Stimulated activated CD8-positive, alpha-beta memory T cell treated with anti-CD3 and anti-CD28 coated beads, Interleukin-4, amount 100 ng/mL, for 1 hour (primary cell): ENCODE measurements around the gene CLPX.
A peak's percentile ranks its signal among the peaks of the same experiment; 100 is the strongest.
"Not testable (repeated sequence)": the region's sequence is repeated elsewhere in the genome, so short reads cannot be mapped to it uniquely, and the experiment has no call there.

ENCODE experiments used
- DNase-seq, 2 donors: peaks; one replicate each; pipeline ENCODE4 v3.0.0-alpha.2; 2020; ENCODE audit warnings: low read depth in 2 of 2, low spot score in 1 of 2

CLPX gene

DNA sequence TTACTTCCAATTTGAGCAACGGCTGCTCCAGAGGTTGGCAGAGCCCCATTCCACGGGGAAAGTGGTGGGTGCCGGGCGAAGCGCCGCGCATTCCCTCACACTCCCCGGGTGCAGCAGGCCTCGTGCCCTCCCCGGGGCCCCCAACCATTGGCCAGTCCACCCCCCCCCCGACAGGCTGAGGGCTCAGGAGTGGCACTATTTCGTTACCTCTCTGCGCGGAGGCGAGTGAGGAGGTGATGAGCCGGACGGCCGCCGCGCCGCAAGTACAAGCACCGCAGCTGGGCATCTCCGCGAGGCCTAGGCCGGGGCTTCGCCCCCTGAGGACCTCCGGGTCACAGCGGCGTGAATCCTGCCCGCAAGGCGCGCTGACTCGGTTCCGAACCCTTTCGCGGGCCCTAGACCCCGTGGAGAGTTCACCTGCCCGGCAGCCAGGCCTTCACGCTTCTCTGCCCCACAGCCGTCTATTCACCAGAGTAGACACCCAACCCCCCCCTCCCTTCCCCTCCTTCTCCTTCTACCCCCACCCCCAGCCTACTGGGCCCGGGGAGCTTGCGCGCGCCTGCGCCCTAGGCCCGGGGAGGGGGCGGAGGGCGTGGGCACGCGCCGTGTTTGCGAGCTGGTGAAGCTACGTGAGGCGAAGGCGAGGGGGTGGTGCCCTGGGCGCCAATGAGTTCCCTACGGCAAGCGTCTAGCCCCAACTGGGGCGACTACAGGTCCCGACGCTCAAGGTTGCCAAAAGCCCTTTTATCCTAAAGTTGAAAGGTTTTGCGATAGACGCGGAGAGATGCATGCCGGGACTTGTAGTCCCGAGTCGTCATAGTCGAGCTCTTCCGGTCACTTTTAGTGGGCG is at the start of gene CLPX:
Gene CLPX (minus strand): TSS at position 475 of the 850 bp plus-strand sequence. CDS start 189 bp downstream, at position 286.
- DNase-seq = peak; percentile 64 to 82

DNA sequence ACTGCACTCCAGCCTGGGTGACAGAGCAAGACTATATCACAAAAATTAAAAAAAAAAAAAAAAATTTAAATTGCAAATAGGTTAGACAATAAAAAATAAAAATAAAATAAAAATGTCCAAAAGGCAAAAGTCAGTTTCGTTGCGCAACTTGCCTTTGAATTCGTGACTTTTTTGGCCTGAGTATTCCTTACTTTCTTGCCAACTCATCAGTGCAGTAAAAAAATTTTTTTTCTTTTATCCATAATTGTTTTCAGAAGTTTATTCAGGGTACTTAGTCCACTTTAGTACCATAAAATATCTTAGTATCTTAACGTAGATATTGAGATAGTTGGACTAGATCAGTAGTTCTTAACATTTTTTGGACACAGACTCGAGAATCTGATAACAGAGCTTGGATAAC is 48.6 kb upstream of the CLPX start:
- no peak for DNase-seq

DNA sequence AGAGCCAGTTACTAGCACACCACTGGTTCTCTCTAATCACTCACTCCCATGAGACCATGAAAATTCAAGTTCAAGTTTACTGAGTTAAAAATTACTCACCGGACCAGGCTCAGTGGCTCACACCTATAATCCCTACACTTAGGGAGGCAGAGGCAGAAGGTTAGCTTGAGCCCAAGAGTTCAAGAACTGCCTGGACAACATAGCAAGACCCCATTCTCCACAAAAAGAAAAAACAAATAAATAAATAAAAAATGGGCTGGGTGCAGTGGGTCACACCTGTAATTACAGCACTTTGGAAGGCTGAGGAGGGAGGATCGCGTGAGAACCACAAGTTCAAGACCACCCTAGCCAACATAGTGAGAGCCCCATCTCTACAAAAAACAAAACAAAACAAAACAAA is 47.4 kb upstream of the CLPX start:
- DNase-seq = no peak

DNA sequence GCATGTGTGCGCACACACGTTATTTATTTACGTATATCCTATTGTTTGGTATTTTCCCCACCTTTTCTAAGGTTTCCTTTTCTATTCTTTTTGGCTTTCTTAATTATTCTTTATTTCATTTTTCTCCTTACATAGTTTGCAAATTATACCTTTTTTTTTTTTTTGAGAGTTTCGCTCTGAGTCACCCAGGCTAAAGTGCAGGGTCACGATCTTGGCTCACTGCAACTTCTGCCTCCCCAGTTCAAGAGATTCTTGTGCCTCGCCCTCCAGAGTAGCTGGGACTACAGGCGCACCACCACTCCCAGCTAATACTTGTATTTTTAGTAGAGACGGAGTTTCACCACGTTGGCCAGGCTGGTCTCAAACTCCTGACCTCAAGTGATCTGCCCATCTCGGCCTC is 46.2 kb upstream of the CLPX start:
- no peak for DNase-seq

DNA sequence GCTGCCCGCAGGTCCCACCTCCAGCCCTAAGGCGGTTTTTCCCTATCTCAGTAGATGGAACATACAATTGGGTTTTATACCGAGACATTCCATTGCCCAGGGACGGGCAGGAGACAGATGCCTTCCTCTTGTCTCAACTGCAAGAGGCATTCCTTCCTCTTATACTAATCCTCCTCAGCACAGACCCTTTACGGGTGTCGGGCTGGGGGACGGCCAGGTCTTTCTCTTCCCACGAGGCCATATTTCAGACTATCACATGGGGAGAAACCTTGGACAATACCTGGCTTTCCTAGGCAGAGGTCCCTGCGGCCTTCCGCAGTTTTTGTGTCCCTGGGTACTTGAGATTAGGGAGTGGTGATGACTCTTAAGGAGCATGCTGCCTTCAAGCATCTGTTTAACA is 41.8 kb upstream of the CLPX start:
- DNase-seq = not testable (repeated sequence)

DNA sequence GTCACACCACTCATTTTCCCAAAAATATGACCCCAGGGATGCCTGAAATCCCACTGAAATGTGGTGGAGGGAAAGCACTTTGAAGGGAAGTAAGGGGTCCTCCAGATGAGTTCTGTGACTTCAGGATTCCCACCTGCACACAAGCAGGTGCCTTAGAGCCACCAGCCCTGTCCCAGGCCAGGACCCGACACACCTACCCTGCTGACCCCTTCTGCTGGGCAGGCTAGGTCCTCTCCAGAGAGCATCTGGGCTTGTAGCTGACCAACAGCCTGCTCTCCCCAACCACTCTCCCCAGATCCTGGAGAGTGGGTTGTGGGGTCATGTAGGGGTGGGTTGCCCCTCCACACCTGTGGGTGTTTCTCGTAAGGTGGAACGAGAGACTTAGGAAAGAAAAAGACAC is 41.1 kb upstream of the CLPX start:
- no peak for DNase-seq

DNA sequence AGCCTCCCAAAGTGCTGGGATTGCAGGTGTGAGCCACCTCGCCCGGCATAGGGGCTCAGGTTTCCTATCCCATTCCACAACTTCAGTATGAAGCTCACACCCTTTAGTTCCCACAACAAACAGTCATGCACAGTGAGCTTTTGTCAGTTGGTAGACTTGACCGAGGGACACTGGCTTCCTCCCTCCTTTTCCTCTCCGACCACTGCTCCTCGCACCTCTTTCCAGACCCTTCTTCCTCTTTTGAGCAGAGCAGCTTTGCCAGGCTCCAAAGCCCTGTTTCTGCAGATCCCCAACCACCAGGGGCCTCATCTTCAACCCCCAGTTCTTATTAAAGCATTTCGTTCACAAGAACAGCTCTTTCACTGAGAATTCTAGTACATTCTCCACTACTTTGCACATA is 38.9 kb upstream of the CLPX start:
- no peak for DNase-seq

DNA sequence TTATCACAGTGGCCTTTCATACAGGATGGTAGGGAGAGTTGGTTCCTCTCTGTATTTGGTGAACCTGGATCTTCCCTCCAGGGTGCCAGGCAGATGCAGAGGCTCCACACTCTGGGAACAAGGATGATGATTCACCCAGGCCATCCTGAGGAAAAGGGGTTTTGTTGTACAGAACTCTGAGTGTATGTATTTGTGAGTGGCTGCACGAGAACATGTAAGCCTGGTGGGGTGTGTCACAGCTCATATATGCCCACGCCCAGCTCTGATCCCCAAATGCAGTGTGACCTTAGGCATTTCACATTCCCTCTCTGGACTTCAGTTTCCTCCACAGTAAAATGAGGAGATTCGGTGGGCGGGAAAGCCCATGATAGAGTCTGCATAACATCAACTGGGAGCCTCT is 37.7 kb upstream of the CLPX start:
- no peak for DNase-seq

DNA sequence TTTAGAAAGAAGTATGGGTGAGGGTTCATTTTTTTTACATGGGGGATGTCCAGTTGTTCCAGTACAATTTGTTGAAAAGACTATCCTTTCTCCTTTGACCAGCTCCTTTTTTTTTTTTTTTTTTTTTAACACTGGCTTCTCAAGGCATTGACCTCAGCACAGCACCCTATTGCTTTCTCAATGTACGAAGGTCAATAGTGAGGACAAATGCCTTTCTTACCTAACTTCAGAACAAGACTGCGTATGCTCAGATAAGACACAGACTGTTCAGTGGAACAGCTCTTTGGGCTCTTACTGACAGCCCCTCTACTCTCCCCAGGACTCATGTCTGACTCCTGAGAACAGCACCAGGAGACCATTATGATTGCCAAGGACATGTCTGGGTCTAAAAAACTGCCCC is 36.6 kb upstream of the CLPX start:
- no peak for DNase-seq

DNA sequence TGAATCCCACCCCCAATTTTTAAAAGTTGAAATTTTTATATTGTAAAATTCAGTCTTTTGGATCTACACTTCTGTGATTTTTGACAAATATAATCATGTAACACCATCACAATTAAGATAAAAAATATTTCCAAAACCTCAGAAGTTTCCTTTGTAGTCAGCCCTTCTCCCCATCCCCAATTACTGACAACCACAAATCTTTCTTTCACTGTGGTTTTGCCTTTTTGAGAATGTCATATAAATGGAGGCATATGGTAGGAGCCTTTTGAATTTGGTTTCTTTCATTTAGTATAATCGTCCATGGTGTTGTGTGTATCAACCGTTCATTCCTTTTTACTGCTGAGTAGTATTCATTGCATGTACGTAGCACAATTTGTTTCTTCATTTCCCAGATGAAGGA is 34.0 kb upstream of the CLPX start:
- DNase-seq = no peak

DNA sequence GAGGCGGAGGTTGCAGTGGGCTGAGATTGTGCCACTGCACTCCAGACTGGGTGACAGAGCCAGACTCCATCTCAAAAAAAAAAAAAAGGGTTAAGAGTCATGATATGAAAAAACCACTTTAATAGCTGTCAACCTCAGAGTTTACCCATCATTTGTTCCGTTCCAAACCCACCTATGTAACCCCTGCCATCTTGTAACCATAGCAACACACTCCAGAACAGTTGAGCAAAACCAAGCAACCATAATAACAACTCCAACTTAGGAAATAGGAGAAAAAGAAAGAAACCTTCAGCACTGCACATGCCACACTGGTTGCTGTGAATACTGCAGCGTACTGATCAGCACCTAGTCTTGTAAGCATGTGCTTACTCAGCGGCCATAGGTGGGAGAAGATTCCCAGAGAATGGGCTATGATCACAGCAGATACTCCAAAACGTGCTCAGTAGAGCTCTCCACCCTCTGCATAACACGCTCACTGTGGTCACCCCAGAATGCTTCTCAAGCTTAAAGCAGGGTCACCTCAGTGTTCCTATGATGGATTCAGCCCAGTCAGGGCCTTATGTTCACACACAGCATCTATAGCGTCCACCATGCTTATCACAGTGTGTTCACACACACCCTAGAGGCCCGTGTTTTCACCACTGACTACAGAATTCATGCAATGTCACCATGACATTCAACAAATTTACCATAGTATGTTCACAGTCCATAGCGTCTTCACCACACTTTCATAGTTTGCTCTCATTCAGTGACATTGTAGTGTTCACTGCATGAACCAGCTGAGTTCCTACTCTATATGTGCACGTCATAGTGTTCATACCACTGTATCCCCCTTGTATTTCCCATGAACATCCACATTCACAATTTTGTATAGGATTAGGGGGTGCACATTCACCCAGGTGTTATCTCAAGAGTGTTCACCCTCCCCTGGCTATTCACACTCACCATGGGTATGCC is 32.7 kb upstream of the CLPX start:
- no peak for DNase-seq

DNA sequence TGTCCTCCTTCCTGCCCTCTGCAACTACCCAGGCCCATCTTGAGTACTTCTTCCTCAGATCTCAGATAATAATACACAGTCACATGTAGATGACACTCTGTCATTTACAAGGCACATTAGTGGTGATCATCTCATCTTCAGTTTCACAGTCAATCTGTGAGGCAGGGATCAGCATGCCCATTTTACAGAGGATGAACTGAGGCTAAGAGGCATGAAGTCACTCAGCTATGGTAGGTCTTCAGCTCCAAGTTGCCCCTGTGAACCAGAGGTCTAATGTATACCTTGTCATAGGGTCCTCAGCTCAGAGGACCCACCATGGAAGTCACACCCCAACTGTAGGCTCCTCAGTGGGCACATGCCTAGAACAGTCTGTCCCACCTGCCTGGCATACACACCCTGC is 30.4 kb upstream of the CLPX start:
- no peak for DNase-seq

DNA sequence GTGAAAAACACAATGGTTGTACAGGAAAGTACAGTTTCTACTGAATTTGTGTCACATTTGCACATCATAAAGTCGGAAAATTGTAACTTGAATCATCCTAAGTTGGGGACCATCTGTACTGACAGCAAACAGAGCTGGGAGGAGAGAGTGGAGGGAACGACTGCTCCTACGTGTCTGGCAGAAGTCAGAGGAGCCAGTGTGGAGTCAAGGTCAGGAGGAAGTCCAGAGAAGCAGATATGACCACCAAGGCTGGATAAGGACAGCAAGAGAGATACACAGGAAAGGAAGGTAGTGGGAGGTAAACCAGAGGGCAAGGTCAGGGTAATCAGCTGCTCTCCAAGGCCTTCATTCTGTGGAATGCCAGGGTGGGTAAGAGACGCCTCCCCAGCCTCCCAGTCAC is 28.9 kb upstream of the CLPX start:
- no peak for DNase-seq

DNA sequence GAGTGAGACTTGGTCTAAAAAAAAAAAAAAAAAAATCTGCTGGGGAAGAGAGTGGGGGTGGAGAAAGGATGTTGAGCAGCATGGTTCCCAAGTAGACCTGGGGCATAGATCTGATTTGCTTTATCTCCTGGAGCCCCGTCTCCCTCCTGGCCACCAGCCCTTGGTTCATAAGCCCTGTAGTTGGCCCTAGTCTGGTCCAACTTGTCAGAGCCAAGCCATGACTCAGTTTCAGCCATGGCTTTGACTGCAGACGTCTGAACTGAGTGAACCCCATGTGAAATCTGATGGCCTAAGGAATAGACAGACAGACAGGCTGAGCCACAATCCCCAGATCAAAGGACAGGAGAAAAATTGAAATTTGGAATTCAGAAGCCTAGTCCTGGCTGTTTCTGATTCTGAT is 28.1 kb upstream of the CLPX start:
- no peak for DNase-seq

DNA sequence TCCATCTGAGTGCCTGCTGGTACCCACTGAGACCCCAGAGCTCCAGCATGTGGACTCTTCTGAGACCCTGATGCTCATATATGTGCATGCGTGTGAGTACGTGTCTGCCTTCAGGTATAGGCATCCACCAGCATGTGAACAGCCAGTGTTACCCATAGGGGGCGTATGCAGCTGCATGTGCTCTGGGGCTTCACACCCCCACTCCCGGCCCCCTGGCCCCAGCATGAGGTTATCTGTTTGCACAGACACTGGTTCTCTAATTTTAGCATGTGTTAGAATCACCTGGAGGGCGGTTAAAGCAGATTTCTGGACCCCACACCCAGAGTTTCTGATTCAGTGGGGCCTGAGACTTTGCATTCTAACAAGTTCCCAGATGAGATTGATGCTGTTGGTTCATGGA is 27.0 kb upstream of the CLPX start:
- no peak for DNase-seq

DNA sequence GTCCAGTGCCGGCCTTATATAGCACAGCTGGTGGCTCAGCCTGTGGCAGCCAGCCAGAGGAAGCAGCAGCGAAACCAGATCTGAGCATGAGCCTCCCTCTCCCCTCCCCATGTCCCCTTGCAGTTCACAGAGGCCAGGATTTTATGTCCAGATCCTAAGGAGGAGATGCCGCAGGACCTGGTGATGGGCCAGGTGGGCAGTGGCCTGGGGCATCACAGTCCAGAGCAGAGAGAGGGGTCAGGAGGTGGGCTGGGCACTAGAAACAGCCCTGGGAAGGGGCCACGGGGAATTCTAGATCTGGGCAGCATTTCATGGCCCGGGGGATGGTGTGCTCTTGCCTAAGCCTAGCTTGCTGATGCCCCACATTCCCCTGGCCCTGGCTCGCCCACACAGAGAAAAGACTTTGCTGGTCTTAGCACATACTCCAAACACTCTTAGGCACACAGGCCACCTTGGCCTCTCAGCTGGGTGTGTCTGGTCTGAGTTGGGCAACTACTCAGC is 26.4 kb upstream of the CLPX start:
- DNase-seq = no peak

DNA sequence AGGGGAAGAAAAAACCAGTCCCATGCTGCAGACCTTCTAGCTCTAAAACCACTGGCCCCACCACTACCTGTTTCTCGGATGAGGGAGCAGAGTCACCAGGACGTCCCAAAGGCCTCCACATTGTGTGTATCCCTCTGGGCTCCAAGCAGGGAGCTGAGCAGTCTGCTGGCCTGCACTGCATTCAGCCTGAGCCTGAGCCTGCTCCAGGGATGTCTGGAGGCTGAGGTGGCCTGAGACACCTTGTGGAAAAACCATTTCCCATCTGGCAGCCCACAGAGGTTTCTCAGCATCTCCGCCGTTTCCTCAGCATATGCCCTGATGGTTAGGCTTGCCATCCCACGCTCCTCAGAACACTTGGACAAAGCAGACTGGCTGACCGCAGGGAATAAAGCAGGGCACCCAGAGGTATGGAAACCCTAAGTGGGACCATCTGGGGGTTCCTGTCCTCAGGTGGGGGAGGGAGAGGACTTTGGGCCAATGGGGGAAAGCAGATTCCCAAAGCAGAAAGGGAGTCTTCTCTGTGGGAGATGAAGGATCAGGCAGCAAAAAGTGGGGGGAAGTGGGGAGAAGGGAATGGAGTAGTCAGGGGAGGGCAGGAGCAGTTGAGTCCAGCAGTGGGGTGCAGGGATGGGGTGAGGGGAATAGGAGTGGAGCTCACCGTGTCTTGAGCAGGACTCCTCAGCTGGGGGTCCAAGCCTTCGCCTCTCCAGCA is 25.8 kb upstream of the CLPX start, which contains the start of gene CILP:
Gene CILP (minus strand): TSS at position 704 of the 712 bp plus-strand sequence. CDS start 1,718 bp downstream, outside the sequence.
- DNase-seq = no peak

DNA sequence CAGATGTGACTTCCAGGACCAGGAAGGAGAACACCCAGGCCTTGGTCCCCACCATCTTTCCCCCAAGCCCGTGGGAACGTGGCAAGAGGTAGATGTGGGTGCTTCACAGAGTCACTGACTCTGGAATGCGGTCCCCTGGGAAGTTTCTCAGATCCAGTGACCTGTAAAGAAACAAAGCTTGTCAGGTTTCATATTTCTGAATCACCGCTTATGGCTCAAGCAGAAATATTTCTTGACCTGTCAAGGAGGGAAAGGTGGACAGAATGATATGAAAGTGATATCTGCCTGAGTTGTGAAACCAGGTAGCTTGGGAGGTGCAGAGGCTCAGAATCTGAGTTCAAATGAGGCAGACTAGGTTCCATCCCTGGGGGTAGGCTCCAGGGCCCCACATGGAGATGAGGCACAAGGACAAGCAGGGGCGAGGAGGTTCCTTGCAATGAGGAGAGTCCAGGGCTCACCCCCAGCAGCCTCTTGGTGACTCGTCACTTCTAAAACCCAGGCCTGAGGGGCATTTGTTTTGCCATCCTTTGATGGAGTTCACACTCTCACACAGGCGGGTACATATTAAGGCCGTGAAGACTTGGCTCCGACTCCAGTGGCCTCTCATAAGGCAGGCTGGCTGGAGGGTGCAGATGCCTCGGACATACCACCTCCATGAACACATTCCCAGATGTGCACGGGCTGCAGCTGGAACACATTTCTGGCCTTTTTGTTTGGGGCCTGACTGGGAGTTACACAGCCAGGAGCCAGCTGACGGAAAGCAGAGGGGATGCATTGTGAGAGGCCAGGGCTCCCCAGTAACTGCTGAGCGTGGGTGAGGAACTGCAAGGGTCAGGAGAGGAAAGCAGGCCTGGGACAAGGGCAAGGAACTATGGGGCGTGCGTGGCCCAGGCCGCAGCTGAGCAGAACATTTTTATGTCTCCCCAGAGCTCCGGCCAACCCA is 24.8 kb upstream of the CLPX start:
- no peak for DNase-seq

DNA sequence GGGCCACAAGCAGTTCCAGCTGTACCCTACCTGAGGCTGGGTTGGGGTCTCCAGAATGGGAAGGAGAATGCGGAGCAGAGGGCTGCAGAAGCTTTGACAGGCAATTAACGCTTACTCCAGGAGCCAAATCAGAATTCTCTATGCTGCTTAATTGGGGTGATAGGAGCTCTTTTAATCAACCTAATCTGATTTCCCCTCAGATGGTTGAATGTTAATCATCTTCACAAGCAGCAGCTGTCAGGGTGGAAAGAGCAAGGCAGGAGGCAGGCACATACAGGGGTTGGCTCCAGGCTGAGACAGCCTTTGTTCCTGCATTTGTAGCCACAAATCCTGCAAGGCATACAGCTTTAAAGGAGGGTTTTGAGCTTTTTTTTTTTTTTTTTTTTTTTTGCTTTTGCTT is 23.5 kb upstream of the CLPX start:
- DNase-seq = no peak

DNA sequence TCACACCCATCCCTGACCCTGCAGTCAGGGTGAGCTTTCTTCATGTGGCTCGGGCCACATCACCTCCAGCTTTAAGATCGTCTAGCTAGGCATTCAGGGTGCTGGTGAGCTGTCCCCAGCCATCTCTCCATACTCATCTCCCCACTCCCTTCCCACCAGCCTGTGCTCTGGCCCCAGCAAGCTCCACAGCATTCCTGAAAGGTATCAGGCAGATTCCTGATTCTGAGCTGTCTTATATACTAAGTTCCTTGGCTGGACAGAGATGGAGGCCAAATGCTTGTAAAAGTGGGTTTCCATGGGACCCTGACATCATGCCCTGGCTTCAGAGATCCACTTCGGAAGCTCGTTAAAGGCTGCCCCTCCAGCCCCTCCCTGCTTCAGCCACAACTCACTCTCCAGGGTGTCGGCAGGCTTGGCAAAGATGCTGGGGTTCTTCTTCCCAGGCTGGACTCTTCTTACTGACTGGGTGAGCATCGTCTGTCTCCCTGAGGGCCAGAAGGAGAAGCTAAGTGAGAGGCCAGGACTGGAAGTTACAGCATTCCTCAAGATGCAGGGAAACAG is 22.2 kb upstream of the CLPX start:
- no peak for DNase-seq
